Measurements from ENCODE around the gene PAX3. TPM values are rescaled to one million over a fixed set of nuclear protein-coding genes. Genes with fewer than 3 reads are reported as not detected.
"Not testable (repeated sequence)": the region's sequence is repeated elsewhere in the genome, so short reads cannot be mapped to it uniquely, and the experiment has no call there.

Gene PAX3
- total RNA-seq, 1 donor from 2014 or later: not detected

DNA sequence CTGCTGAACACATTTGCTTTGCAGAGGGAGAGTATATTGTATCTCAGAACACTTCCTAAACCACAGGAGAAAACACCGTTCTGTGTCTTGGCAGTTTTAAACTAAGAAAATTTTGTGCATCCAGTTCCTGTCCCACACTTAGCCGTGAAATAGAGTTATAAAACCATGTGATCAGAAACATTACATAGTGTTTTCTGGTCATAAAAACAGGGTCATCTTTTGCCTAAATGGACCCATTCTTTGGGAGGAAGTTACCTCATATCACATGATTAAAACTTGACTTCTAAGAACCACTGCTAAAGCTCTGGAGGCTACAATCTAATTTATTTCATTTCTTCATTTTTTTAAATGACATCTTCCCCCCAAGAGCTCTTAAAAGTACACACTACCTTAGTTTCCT is 138.7 kb downstream of the PAX3 start:
- no peak for DNase-seq (ENCODE audit: extremely low read depth, low read depth, low spot score)

DNA sequence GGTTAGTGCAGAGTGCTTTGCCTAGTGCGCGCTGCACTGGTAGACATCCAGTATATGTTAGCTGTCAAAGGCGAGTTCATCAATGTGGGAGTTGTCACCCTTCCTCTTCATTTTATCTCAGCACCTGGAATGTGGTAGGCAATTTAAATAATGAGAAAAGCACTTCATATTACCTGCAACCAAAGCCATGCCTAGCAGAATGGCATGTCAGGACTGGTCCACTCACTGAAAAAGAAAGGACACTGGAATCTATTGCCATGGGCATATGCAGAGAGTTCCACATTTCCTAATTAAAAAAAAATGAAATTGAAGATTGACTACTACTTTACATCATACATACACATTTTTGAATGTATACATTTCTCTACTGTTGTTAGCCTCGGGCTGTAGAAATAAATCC is 139.6 kb downstream of the PAX3 start:
- DNase-seq (ENCODE audit: extremely low read depth, low read depth, low spot score): no peak

DNA sequence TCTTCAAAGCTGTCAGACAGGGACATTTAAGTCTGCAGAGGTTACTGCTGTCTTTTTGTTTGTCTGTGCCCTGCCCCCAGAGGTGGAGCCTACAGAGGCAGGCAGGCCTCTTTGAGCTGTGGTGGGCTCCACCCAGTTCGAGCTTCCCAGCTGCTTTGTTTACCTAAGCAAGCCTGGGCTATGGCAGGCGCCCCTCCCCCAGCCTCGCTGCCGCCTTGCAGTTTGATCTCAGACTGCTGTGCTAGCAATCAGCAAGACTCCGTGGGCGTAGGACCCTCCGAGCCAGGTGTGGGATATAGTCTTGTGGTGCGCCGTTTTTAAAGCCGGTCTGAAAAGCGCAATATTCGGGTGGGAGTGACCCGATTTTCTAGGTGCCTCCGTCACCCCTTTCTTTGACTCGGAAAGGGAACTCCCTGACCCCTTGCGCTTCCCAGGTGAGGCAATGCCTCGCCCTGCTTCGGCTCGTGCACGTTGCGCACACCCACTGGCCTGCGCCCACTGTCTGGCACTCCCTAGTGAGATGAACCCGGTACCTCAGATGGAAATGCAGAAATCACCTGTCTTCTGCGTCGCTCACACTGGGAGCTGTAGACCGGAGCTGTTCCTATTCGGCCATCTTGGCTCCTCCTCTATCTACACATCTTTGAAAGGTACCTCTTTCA is 143.7 kb downstream of the PAX3 start:
- not testable (repeated sequence) for DNase-seq (ENCODE audit: extremely low read depth, low read depth, low spot score)

Other genes with a start within 250 kb of the PAX3 start
- 1.4 TPM in 1 of 2 replicates, not detected in the other for gene SGPP2, start 125.5 kb upstream of the PAX3 start, total RNA-seq